KMS-11 (cell line): Measurements from ENCODE around the gene NEK1.

Experiments used
- H2AFZ ChIP-seq: fragments of 200-600 bp; sonication (generic); 2 replicates; pipeline ENCODE4 v1.6.1; 2016; ENCODE audit warnings: antibody characterized with exemption, mixed run types, low read depth
- H3K27ac ChIP-seq: fragments of 200-600 bp; sonication (generic); 2 replicates; pipeline ENCODE4 v1.6.1; 2016; ENCODE audit warnings: mild to moderate bottlenecking, mixed run types
- H3K27me3 ChIP-seq: fragments of 200-600 bp; sonication (generic); 2 replicates; pipeline ENCODE4 v1.6.1; 2017; ENCODE audit warnings: mild to moderate bottlenecking, low read depth, mixed run types, moderate library complexity; ENCODE audit not compliant: insufficient read depth
- H3K36me3 ChIP-seq: fragments of 200-600 bp; sonication (generic); 2 replicates; pipeline ENCODE4 v1.6.1; 2017; ENCODE audit warnings: mild to moderate bottlenecking, mixed run types; ENCODE audit not compliant: insufficient read depth
- H3K4me1 ChIP-seq: fragments of 200-600 bp; sonication (generic); 2 replicates; pipeline ENCODE4 v1.6.1; 2016; ENCODE audit warnings: mild to moderate bottlenecking, low read depth, mixed run types; ENCODE audit not compliant: poor library complexity, severe bottlenecking
- H3K4me2 ChIP-seq: fragments of 200-600 bp; sonication (generic); 2 replicates; pipeline ENCODE4 v1.7.0; 2016; ENCODE audit warnings: mild to moderate bottlenecking, mixed run types
- H3K4me3 ChIP-seq: fragments of 200-600 bp; sonication (generic); IDR thresholded peaks from 2 replicates; pipeline ENCODE4 v1.6.1; 2017; ENCODE audit warnings: low read depth, low read length, mixed read lengths; ENCODE audit not compliant: insufficient read depth
- H3K79me2 ChIP-seq: fragments of 200-600 bp; sonication (generic); 2 replicates; pipeline ENCODE4 v1.6.1; 2016; ENCODE audit warnings: low read depth, mixed run types; ENCODE audit not compliant: insufficient read depth
- H3K9ac ChIP-seq: fragments of 200-600 bp; sonication (generic); 2 replicates; pipeline ENCODE4 v1.6.1; 2016; ENCODE audit warnings: mild to moderate bottlenecking, mixed run types
- H4K20me1 ChIP-seq: fragments of 200-600 bp; sonication (generic); 2 replicates; pipeline ENCODE4 v1.6.1; 2016; ENCODE audit warnings: mild to moderate bottlenecking, mixed run types; ENCODE audit not compliant: insufficient read depth
- CTCF ChIP-seq: fragments of 200-600 bp; sonication (generic); conservative IDR thresholded peaks from 2 replicates; pipeline ENCODE4 v1.6.1; 2017; ENCODE audit warnings: low read depth, mild to moderate bottlenecking, antibody characterized with exemption, low read length, moderate library complexity, mixed read lengths

The NEK1 gene

GRCh38 chr4:169366821-169367220, 245.6 kb downstream of the NEK1 start:
- H4K20me1 ChIP-seq, result no peaks in the 10 kb centered on the region
- no peak overlapping the region for H3K4me3 ChIP-seq
- H3K79me2 ChIP-seq, result no peaks in the 10 kb centered on the region
- no peak overlapping the region for H3K4me2 ChIP-seq
- H3K27ac ChIP-seq, result no peak overlapping the region
- H3K4me1 ChIP-seq, result no peaks in the 10 kb centered on the region
- no peak overlapping the region for H2AFZ ChIP-seq
- no peak for TF ChIP-seq CTCF
- H3K36me3 ChIP-seq, result no peaks in the 10 kb centered on the region
- no peak overlapping the region for H3K9ac ChIP-seq
- no peaks in the 10 kb centered on the region for H3K27me3 ChIP-seq

- Histone ChIP-seq H2AFZ (no peak overlapping the region), H3K4me2 (no peak overlapping the region), H3K27ac (no peak overlapping the region), H3K36me3 (no peaks in the 10 kb centered on the region), H3K27me3 (no peaks in the 10 kb centered on the region), H3K9ac (no peak overlapping the region), H3K79me2 (no peaks in the 10 kb centered on the region), H3K4me3 (no peak overlapping the region), H3K4me1 (no peaks in the 10 kb centered on the region), H4K20me1 (no peaks in the 10 kb centered on the region)
- no peak for TF ChIP-seq CTCF
Measured at GRCh38 chr4:169362607-169363006, 249.8 kb downstream of the NEK1 start.

- Histone ChIP-seq H3K4me3 (no peak overlapping the region), H3K27me3 (no peaks in the 10 kb centered on the region), H3K4me2 (no peak overlapping the region), H2AFZ (no peak overlapping the region), H3K36me3 (no peaks in the 10 kb centered on the region), H3K79me2 (no peaks in the 10 kb centered on the region), H3K4me1 (no peaks in the 10 kb centered on the region), H4K20me1 (no peaks in the 10 kb centered on the region), H3K27ac (no peak overlapping the region), H3K9ac (no peak overlapping the region)
- TF ChIP-seq CTCF, result no peak
Measured at GRCh38 chr4:169361756-169362155, 250.6 kb downstream of the NEK1 start.

GRCh38 chr4:169359961-169360360, 252.4 kb downstream of the NEK1 start:
- Histone ChIP-seq H3K79me2 (no peaks in the 10 kb centered on the region), H3K27me3 (no peaks in the 10 kb centered on the region), H3K9ac (no peak overlapping the region), H3K36me3 (peaks cover 2% of the 10 kb centered on the region; the same call in 1 of the 2 replicates), H3K27ac (no peak overlapping the region), H3K4me3 (no peak overlapping the region), H3K4me2 (no peak overlapping the region), H3K4me1 (no peaks in the 10 kb centered on the region), H2AFZ (no peak overlapping the region), H4K20me1 (no peaks in the 10 kb centered on the region)
- TF ChIP-seq CTCF, result no peak
